Muscle of arm (tissue), 12 donors: ENCODE measurements around the gene KIF3B. TPM values are rescaled to one million over a fixed set of nuclear protein-coding genes. Genes with fewer than 3 reads are reported as not detected.
"Not testable (repeated sequence)": the region's sequence is repeated elsewhere in the genome, so short reads cannot be mapped to it uniquely, and the experiment has no call there.

Source experiments
- DNase-seq: peaks from one replicate; pipeline ENCODE4 v3.0.0-alpha.2; 2013
- polyA plus RNA-seq, 12 donors: library from polyadenylated mRNA; unstranded; fragments of 120-200 nt; gene quantifications; one replicate each; pipeline ENCODE4 v1.2.1, GENCODE V29; 2013; ENCODE audit not compliant: insufficient read length in 12 of 12

Gene KIF3B
- polyA plus RNA-seq, 12 donors: 11.3 to 19.4 (median 14.0) TPM; not detected in 1

- DNase-seq: no peak
These were observed 15.1 kb downstream of the KIF3B start for GRCh38 chr20:32292548-32292947.

- DNase-seq: no peak
These were observed 16.6 kb downstream of the KIF3B start for GRCh38 chr20:32294071-32294470.

- DNase-seq: no peak
These were observed 19.0 kb downstream of the KIF3B start for GRCh38 chr20:32296412-32296811.

GRCh38 chr20:32296819-32297420 is 19.5 kb downstream of the KIF3B start:
- DNase-seq: no peak

- no peak for DNase-seq
These were observed 20.0 kb downstream of the KIF3B start for GRCh38 chr20:32297439-32297838.

GRCh38 chr20:32300647-32301046 is 23.2 kb downstream of the KIF3B start:
- no peak for DNase-seq

- DNase-seq: no peak
These were observed 24.5 kb downstream of the KIF3B start for GRCh38 chr20:32301719-32302506.

GRCh38 chr20:32302507-32302872 is 25.0 kb downstream of the KIF3B start:
- no peak for DNase-seq

- no peak for DNase-seq
These were observed 26.8 kb downstream of the KIF3B start for GRCh38 chr20:32304131-32304746.

GRCh38 chr20:32312718-32313424 is 35.4 kb downstream of the KIF3B start:
- DNase-seq: no peak

GRCh38 chr20:32314768-32315167 is 37.3 kb downstream of the KIF3B start:
- no peak for DNase-seq

- DNase-seq: no peak
These were observed 37.9 kb downstream of the KIF3B start for GRCh38 chr20:32315399-32315798.

- peak; percentile 15 for DNase-seq
These were observed 38.4 kb downstream of the KIF3B start for GRCh38 chr20:32315891-32316290.

- DNase-seq: no peak
These were observed 39.2 kb downstream of the KIF3B start for GRCh38 chr20:32316667-32317066.

- no peak for DNase-seq
These were observed 41.6 kb downstream of the KIF3B start for GRCh38 chr20:32319100-32319499.

GRCh38 chr20:32320305-32320704 is 42.9 kb downstream of the KIF3B start:
- DNase-seq: no peak

GRCh38 chr20:32321390-32321789 is 43.9 kb downstream of the KIF3B start:
- DNase-seq: no peak

- not testable (repeated sequence) for DNase-seq
These were observed 44.8 kb downstream of the KIF3B start for GRCh38 chr20:32322260-32322659.

GRCh38 chr20:32323761-32324160 is 46.3 kb downstream of the KIF3B start:
- DNase-seq: not testable (repeated sequence)

- DNase-seq: no peak
These were observed 48.5 kb downstream of the KIF3B start for GRCh38 chr20:32325706-32326503.

- no peak for DNase-seq
These were observed 49.0 kb downstream of the KIF3B start for GRCh38 chr20:32326504-32326845.
